Right atrium auricular region (tissue), 2 donors: ENCODE results near the gene RAB3C. TPM values are rescaled to one million over a fixed set of nuclear protein-coding genes. Genes with fewer than 3 reads are reported as not detected.
A peak's percentile ranks its signal among the peaks of the same experiment; 100 is the strongest.

Source experiments
- DNase-seq: peaks from one replicate; pipeline ENCODE4 v3.0.0-alpha.2; 2019; ENCODE audit warnings: low spot score
- H3K27ac ChIP-seq, 2 donors: fragments of 200-600 bp; sonication (generic); 1 replicate in 1 of 2; 2 replicates in 1 of 2; pipeline ENCODE4 v1.5.1; 2016 to 2019
- H3K27me3 ChIP-seq, 2 donors: fragments of 200-600 bp; sonication (generic); one replicate each; pipeline versions ENCODE4 v1.5.1 to v1.6.0; 2017 to 2019
- H3K36me3 ChIP-seq: fragments of 200-600 bp; sonication (generic); one replicate; pipeline ENCODE4 v1.5.1; 2016
- H3K4me1 ChIP-seq, 2 donors: fragments of 200-600 bp; sonication (generic); one replicate each; pipeline versions ENCODE4 v1.5.1 to v1.6.0; 2017 to 2019
- H3K4me3 ChIP-seq, 2 donors: fragments of 200-600 bp; sonication (generic); 1 replicate in 1 of 2; 2 replicates in 1 of 2; pipeline ENCODE4 v1.5.1; 2017 to 2019; ENCODE audit warnings: mild to moderate bottlenecking in 1 of 2, moderate library complexity in 1 of 2
- H3K9me3 ChIP-seq, 2 donors: fragments of 200-600 bp; sonication (generic); one replicate each; pipeline ENCODE4 v1.5.1; 2019
- CTCF ChIP-seq, 2 donors: fragments of 200-600 bp; sonication (generic); IDR thresholded peaks; one replicate each; pipeline ENCODE4 v1.5.1; 2019; ENCODE audit warnings: antibody characterized with exemption in 2 of 2
- total RNA-seq, 2 donors: library from RNA; depleted of rRNA; stranded (reverse); fragments of >200 nt; gene quantifications; one replicate each; pipeline ENCODE4 v1.1.0, GENCODE V29; 2016

The RAB3C gene
- total RNA-seq, 2 donors from 2014 or later: 0.07 to 0.16 TPM

- no peaks in the 10 kb centered on the region for H3K27me3 ChIP-seq
- no peak for TF ChIP-seq CTCF (IDR thresholded peaks at IDR 0.05)
- peaks cover 0 to 9% of the 10 kb centered on the region in 2 donors for H3K4me1 ChIP-seq
- DNase-seq: no peak
- no peaks in the 10 kb centered on the region for H3K9me3 ChIP-seq
- H3K27ac ChIP-seq: peak overlapping the region in 1 of 2 donors; percentile 24
- no peaks in the 10 kb centered on the region for H3K36me3 ChIP-seq
- H3K4me3 ChIP-seq: no peak overlapping the region
These were observed 40.3 kb downstream of the RAB3C start for GRCh38 chr5:58622936-58623871.

DNA sequence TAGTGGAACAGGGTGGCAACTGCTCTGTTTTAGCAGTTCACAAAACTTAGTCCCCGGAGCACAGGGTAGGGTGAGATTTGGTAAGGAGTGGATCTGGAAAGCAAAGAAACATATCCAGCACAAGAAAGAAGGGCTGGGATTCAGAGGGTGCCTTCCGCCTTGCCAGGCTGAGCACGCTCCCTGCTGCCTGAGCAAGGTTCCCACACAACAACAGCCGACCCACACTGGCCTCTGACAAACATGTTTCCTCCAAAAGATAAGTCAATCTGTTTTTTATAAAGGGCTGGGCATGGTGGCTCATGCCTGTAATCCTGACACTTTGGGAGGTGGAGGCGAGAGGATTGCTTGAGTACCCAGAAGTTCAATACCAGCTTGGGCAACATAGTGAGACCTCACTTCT lies 45.8 kb downstream of the RAB3C start:
- H3K27ac ChIP-seq: no peak overlapping the region
- H3K36me3 ChIP-seq: no peaks in the 10 kb centered on the region
- H3K4me3 ChIP-seq: no peak overlapping the region
- H3K27me3 ChIP-seq: no peaks in the 10 kb centered on the region
- no peaks in the 10 kb centered on the region for H3K9me3 ChIP-seq
- DNase-seq: no peak
- no peak for TF ChIP-seq CTCF (IDR thresholded peaks at IDR 0.05)
- no peaks in the 10 kb centered on the region for H3K4me1 ChIP-seq

DNA sequence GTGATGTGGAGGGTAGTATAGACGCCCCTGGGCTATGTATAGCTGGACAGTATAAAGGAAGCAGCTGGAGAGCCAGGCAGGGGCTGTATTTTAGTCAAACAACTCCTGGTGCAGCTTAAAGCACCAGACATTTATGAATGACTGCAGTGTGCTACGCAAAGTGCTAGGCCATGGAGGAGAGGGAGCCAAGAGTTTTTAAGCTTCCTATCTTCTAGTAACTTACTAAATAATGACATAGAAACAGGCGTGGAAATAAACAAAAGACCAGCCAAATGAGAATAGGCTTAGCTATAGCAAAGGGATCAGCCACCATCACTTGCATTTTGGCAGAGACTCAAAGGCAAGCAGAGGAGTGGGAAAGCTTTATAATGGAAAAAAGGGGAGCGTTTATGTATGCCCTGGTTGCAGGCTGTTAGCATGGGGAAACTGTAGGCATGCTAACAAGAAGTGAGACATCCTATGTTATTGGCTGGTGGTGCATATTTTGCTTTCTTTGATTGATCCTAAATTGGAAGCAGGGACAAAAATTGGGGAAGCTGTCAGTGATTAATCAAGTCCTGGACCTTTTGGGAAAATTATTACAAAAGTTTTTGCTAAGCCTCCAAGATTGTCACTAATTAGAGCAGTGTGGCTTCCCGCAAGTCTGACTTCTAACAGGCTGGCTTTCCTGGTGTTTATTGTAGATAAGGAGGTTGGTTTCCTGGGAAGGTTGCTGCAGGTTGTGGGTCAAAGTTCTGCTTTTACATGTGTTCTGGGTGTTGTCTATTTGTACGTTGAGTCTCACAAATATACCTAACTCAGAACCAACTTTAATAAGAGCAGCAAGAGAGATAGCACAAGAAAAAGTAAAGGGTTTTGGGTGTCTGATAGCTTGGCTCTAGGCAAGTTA lies 46.6 kb downstream of the RAB3C start:
- no peak for DNase-seq
- H3K4me3 ChIP-seq: no peak overlapping the region
- no peaks in the 10 kb centered on the region for H3K4me1 ChIP-seq
- H3K9me3 ChIP-seq: no peaks in the 10 kb centered on the region
- H3K36me3 ChIP-seq: no peaks in the 10 kb centered on the region
- H3K27me3 ChIP-seq: no peaks in the 10 kb centered on the region
- TF ChIP-seq CTCF (IDR thresholded peaks at IDR 0.05): no peak
- no peak overlapping the region for H3K27ac ChIP-seq

GRCh38 chr5:58631895-58632294 lies 49.0 kb downstream of the RAB3C start:
- TF ChIP-seq CTCF (IDR thresholded peaks at IDR 0.05): no peak
- H3K9me3 ChIP-seq: no peaks in the 10 kb centered on the region
- no peak overlapping the region for H3K4me3 ChIP-seq
- H3K27ac ChIP-seq: no peak overlapping the region
- H3K27me3 ChIP-seq: no peaks in the 10 kb centered on the region
- no peaks in the 10 kb centered on the region for H3K36me3 ChIP-seq
- H3K4me1 ChIP-seq: no peaks in the 10 kb centered on the region
- no peak for DNase-seq

- Histone ChIP-seq H3K9me3 (no peaks in the 10 kb centered on the region), H3K36me3 (no peaks in the 10 kb centered on the region), H3K27me3 (no peaks in the 10 kb centered on the region), H3K4me1 (no peaks in the 10 kb centered on the region), H3K4me3 (no peak overlapping the region), H3K27ac (no peak overlapping the region)
- TF ChIP-seq CTCF (IDR thresholded peaks at IDR 0.05): no peak
- no peak for DNase-seq
These were observed 52.5 kb downstream of the RAB3C start for GRCh38 chr5:58635416-58635815.
